ENCODE measurements around the gene PTPN6.

PTPN6 gene

DNA sequence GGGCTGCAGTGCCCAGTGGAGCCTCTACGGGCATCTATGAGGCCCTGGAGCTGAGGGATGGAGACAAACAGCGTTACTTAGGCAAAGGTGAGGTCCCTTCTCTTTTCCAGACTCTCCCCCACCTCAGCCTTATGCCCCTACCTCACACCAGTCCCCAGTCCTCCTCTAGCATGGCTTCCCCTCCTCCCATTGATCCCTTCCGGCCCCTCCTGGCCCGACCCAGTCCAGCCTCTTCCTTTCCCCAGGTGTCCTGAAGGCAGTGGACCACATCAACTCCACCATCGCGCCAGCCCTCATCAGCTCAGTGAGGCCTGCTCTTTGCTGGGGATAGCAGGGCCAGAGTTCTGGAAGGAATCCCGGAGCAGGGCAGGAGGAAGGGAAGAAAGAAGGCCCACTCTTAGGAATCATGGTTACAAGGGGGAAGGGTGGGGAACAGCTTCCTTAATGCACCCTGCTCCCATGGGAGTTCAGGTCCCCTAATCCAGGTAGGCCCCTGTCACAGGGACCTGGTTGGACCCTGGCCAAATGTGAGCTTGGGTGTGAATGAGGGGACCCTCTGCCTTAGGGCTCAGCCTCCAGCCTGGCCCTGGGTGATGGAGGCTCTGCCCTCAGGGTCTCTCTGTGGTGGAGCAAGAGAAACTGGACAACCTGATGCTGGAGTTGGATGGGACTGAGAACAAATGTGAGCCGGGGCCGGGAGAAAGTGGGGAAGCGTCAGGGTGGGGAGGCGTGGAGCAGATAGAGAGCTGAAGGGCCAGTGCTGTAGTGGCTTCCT lies 34.5 kb upstream of the PTPN6 start:
- H3K4me3 ChIP-seq (ENCODE audit: low read depth, low read length): no peak overlapping the region
- no peak for DNase-seq (ENCODE audit: low read depth)
- in situ Hi-C loops (cut with HindIII; ENCODE audit: low sequenced_read_pairs): no loop called here
- TF ChIP-seq, protein P1, sequence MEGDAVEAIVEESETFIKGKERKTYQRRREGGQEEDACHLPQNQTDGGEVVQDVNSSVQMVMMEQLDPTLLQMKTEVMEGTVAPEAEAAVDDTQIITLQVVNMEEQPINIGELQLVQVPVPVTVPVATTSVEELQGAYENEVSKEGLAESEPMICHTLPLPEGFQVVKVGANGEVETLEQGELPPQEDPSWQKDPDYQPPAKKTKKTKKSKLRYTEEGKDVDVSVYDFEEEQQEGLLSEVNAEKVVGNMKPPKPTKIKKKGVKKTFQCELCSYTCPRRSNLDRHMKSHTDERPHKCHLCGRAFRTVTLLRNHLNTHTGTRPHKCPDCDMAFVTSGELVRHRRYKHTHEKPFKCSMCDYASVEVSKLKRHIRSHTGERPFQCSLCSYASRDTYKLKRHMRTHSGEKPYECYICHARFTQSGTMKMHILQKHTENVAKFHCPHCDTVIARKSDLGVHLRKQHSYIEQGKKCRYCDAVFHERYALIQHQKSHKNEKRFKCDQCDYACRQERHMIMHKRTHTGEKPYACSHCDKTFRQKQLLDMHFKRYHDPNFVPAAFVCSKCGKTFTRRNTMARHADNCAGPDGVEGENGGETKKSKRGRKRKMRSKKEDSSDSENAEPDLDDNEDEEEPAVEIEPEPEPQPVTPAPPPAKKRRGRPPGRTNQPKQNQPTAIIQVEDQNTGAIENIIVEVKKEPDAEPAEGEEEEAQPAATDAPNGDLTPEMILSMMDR (IDR thresholded peaks at IDR 0.05; ENCODE audit: low read depth, low read length, missing control alignments): no peak

DNA sequence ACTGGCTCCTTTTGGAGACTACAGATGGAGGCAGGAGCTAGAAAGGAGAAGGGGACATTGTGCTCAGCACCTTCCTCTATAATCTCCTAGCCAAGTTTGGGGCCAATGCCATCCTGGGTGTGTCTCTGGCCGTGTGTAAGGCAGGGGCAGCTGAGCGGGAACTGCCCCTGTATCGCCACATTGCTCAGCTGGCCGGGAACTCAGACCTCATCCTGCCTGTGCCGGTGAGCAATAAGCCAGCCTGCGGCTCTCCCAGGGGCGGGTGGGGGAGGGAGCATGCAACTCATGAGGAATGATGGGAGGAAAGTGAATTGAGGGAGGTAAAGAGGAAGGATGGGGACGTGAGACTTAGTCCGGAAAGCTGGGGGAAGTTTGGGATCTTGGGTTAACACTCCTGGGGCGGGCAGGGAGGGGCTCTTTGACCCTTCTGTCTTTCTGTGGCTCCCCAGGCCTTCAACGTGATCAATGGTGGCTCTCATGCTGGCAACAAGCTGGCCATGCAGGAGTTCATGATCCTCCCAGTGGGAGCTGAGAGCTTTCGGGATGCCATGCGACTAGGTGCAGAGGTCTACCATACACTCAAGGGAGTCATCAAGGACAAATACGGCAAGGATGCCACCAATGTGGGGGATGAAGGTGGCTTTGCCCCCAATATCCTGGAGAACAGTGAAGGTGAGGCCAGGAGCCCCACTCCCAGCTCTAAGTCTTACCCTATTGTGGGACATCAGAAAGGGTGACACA lies 33.5 kb upstream of the PTPN6 start:
- no peak for DNase-seq (ENCODE audit: low read depth)
- H3K4me3 ChIP-seq (ENCODE audit: low read depth, low read length): no peak overlapping the region
- in situ Hi-C loops (cut with HindIII; ENCODE audit: low sequenced_read_pairs): no loop called here

DNA sequence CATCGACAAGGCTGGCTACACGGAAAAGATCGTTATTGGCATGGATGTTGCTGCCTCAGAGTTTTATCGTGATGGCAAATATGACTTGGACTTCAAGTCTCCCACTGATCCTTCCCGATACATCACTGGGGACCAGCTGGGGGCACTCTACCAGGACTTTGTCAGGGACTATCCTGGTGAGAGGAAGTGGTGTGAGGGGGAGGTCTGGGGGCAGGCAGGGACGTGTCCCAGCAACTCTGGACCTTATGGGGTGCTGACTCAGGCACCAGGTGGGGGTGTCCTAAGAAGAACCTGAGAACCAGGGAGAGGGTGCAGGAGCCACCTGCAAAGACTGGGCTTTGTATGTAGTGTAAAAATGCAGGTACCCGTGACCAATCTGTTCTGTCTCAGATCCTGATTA lies 31.6 kb upstream of the PTPN6 start:
- no peak for DNase-seq (ENCODE audit: low read depth)
- H3K4me3 ChIP-seq (ENCODE audit: low read depth, low read length): no peak overlapping the region
- in situ Hi-C loops (cut with HindIII; ENCODE audit: low sequenced_read_pairs): no loop called here
- TF ChIP-seq, protein P1 (IDR thresholded peaks at IDR 0.05; ENCODE audit: low read depth, low read length, missing control alignments): no peak

More for the DNA sequence above, 33.5 kb upstream of the PTPN6 start:
- TF ChIP-seq, protein P1 (IDR thresholded peaks at IDR 0.05; ENCODE audit: low read depth, low read length, missing control alignments): no peak

DNA sequence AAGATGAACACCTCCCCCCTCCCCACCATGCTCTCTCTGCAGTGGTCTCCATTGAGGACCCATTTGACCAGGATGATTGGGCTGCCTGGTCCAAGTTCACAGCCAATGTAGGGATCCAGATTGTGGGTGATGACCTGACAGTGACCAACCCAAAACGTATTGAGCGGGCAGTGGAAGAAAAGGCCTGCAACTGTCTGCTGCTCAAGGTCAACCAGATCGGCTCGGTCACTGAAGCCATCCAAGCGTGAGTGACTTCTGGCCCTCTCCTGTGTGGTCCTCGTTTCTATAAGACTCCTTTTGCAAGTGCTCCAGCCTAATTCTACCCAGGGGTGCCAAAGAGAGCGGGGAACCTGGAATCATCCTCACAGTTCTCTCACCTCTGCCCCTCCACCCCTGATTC lies 29.6 kb upstream of the PTPN6 start:
- no peak for DNase-seq (ENCODE audit: low read depth)
- in situ Hi-C loops (cut with HindIII; ENCODE audit: low sequenced_read_pairs): no loop called here
- H3K4me3 ChIP-seq (ENCODE audit: low read depth, low read length): no peak overlapping the region
- TF ChIP-seq, protein P1 (IDR thresholded peaks at IDR 0.05; ENCODE audit: low read depth, low read length, missing control alignments): no peak

DNA sequence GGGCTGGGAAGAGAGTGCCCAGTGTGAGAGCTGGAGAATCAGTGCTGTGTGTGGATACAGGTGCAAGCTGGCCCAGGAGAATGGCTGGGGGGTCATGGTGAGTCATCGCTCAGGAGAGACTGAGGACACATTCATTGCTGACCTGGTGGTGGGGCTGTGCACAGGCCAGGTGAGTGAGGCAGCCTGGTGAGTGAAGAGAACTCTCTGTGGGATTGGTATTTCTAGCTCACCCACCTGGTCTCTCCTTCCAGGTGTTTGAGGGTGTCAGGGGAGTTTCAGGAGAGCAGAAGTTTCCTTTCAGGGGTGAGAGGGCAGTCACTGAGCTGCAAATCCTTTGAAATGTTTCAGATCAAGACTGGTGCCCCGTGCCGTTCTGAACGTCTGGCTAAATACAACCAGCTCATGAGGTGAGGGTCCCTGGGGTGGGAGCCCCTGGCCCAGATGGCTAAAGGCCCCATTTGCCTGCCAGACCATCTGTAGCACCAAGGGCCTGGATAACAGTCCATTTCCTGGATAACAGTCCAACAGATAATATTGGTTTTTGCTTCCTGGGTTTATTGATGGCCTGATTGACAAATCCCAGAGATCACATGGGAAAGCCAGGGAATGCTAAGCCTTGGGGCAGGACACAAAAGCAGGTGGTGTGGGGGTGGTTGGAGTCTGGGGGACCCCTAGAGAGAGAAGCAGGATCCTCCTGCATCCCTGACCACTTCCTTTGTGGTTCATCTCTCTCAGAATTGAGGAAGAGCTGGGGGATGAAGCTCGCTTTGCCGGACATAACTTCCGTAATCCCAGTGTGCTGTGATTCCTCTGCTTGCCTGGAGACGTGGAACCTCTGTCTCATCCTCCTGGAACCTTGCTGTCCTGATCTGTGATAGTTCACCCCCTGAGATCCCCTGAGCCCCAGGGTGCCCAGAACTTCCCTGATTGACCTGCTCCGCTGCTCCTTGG lies 28.9 kb upstream of the PTPN6 start:
- in situ Hi-C loops (cut with HindIII; ENCODE audit: low sequenced_read_pairs): no loop called here
- no peak overlapping the region for H3K4me3 ChIP-seq (ENCODE audit: low read depth, low read length)
- DNase-seq (ENCODE audit: low read depth): no peak
- TF ChIP-seq, protein P1 (IDR thresholded peaks at IDR 0.05; ENCODE audit: low read depth, low read length, missing control alignments): no peak

All from astrocyte of the cerebellum (primary cell).